PC-9 (cell line): ENCODE data around the gene SERPINF2. TPM values are rescaled to one million over a fixed set of nuclear protein-coding genes. Genes with fewer than 3 reads are reported as not detected.
"Not testable (repeated sequence)": the region's sequence is repeated elsewhere in the genome, so short reads cannot be mapped to it uniquely, and the experiment has no call there.

Source experiments
- BruUV-seq: library from RNA; stranded (reverse); fragments of 400-500 nt; replicated peaks from 2 replicates; lab custom pipeline; 2021; lab: Mats Ljungman, UMichigan
- CTCF ChIA-PET: fragments of 300-600 bp; sonication (Branson Sonifier 250); formaldehyde crosslinking; loops from one replicate; lab custom pipeline; 2022; ENCODE audit warnings: antibody characterized with exemption; lab: Charles Lee
- POLR2A ChIA-PET: fragments of 300-600 bp; sonication (Branson Sonifier 250); formaldehyde crosslinking; loops from one replicate; lab custom pipeline; 2022; ENCODE audit warnings: antibody characterized with exemption; ENCODE audit not compliant: unreplicated experiment; lab: Charles Lee
- DNase-seq, 2 experiments: peaks; one replicate each; pipeline versions ENCODE4 v3.0.0 to v3.0.0-alpha.2; 2015 to 2022; ENCODE audit warnings: mixed read lengths in 1 of 2
- H2AFZ ChIP-seq: fragments of 200-600 bp; sonication (generic); 2 replicates; pipeline ENCODE4 v1.8.1; 2017; ENCODE audit warnings: antibody characterized with exemption
- H3F3A ChIP-seq: fragments of 200-600 bp; sonication (generic); 2 replicates; pipeline ENCODE4 v1.8.1; 2017; ENCODE audit warnings: antibody characterized with exemption, mild to moderate bottlenecking, low read depth; ENCODE audit not compliant: insufficient read depth
- H3K27ac ChIP-seq: fragments of 200-600 bp; sonication (generic); 2 replicates; pipeline ENCODE4 v1.6.1; 2016; ENCODE audit warnings: mixed run types
- H3K27me3 ChIP-seq: fragments of 200-600 bp; sonication (generic); 2 replicates; pipeline ENCODE4 v1.6.1; 2016; ENCODE audit warnings: low read depth, mixed run types; ENCODE audit not compliant: insufficient read depth
- H3K36me3 ChIP-seq: fragments of 200-600 bp; sonication (generic); 2 replicates; pipeline ENCODE4 v1.6.1; 2016; ENCODE audit warnings: low read depth, mixed run types
- H3K4me1 ChIP-seq: fragments of 200-600 bp; sonication (generic); replicated peaks from 2 replicates; pipeline ENCODE4 v1.6.1; 2016; ENCODE audit warnings: mixed run types; ENCODE audit not compliant: insufficient read depth
- H3K4me2 ChIP-seq: fragments of 200-600 bp; sonication (generic); 2 replicates; pipeline ENCODE4 v1.6.1; 2017; ENCODE audit warnings: mixed run types
- H3K4me3 ChIP-seq: fragments of 200-600 bp; sonication (generic); 2 replicates; pipeline ENCODE4 v1.6.1; 2016; ENCODE audit warnings: mixed run types
- H3K79me2 ChIP-seq: fragments of 200-600 bp; sonication (generic); 2 replicates; pipeline ENCODE4 v1.6.1; 2017; ENCODE audit warnings: low read depth, mixed run types
- H3K9me2 ChIP-seq: fragments of 200-600 bp; sonication (generic); 2 replicates; pipeline ENCODE4 v1.8.1; 2017; ENCODE audit warnings: mild to moderate bottlenecking; ENCODE audit not compliant: insufficient read depth
- H3K9me3 ChIP-seq: fragments of 200-600 bp; sonication (generic); 2 replicates; pipeline ENCODE4 v1.8.1; 2016; ENCODE audit warnings: low read depth; ENCODE audit not compliant: insufficient read depth
- H4K20me1 ChIP-seq: fragments of 200-600 bp; sonication (generic); 2 replicates; pipeline ENCODE4 v1.8.1; 2017; ENCODE audit not compliant: insufficient read depth
- EZH2 ChIP-seq: fragments of 200-600 bp; sonication (generic); IDR thresholded peaks from 2 replicates; pipeline ENCODE4 v1.8.0; 2017; ENCODE audit warnings: antibody characterized with exemption, low read depth
- intact Hi-C: fragments of 100-400 bp; cut with micrococcal nuclease; formaldehyde crosslinking; loops from one replicate; pipeline ENCODE4 v1.10.0; 2022; ENCODE audit not compliant: unreplicated experiment
- total RNA-seq: library from RNA; stranded (reverse); gene quantifications from 2 replicates; pipeline ENCODE4 v1.2.3, GENCODE V29; 2021
- TF ChIP-seq, protein P1 (sequence below): fragments of 200-600 bp; sonication (generic); conservative IDR thresholded peaks from 2 replicates; pipeline ENCODE4 v1.6.1; 2017; ENCODE audit warnings: mixed run types, antibody characterized with exemption, mild to moderate bottlenecking, moderate library complexity

Gene SERPINF2
- total RNA-seq, 1 experiment from 2014 or later = 9.5 TPM

DNA sequence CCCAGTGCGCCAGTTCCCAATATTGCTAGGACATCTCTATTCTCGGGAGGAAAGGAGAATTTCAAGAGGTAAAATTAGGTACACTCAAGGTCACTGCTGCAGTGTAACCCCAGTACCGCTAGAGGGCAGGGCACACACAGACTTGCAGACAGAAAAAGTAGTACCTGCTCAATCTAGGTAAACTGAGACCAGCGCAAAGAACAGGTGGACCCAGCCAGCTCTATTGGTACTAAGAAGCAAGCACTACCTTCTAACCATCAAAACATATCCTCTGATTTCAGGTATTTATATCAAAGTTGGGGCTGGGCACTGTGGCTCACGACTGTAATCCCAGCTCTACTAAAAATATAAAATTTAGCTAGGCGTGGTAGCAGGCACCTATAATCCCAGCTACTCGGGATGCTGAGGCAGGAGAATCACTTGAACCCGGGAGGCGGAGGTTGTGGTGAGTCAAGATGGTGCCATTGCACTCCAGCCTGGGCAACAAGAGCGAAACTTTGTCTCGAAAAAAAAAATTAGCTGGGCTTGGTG lies 21.8 kb upstream of the SERPINF2 start:
- peak in 1 of 2 experiments; percentile 59 for DNase-seq
- no peaks in the 10 kb centered on the region for H3K9me2 ChIP-seq
- H3K4me3 ChIP-seq = no peak overlapping the region
- POLR2A ChIA-PET = interaction anchor here (0.6 kb wide), 2 partner anchors 72 to 189 kb away, joined by 7 to 9 read pairs; no protein-coding TSS in a partner anchor
- no peaks in the 10 kb centered on the region for H3K27me3 ChIP-seq
- peaks cover 28% of the 10 kb centered on the region; the same call in 1 of the 2 replicates for H3F3A ChIP-seq
- no peaks in the 10 kb centered on the region for H3K9me3 ChIP-seq
- no peak overlapping the region for H2AFZ ChIP-seq
- H3K27ac ChIP-seq = no peak overlapping the region
- CTCF ChIA-PET = interaction anchor here (0.8 to 1.3 kb wide), 6 partner anchors 33 to 188 kb away, joined by 3 to 11 read pairs (median 6); no protein-coding TSS in a partner anchor
- H3K4me2 ChIP-seq = no peak overlapping the region
- intact Hi-C loops = loop anchor here (1.0 kb wide), 1 partner anchor 63 kb away; no protein-coding TSS in a partner anchor
- no peaks in the 10 kb centered on the region for H3K36me3 ChIP-seq
- no TSS peak for BruUV-seq
- H3K79me2 ChIP-seq = peaks cover 7% of the 10 kb centered on the region; the same call in 1 of the 2 replicates
- H3K4me1 ChIP-seq = peaks cover 16% of the 10 kb centered on the region
- no peaks in the 10 kb centered on the region for H4K20me1 ChIP-seq
- TF ChIP-seq, protein P1, sequence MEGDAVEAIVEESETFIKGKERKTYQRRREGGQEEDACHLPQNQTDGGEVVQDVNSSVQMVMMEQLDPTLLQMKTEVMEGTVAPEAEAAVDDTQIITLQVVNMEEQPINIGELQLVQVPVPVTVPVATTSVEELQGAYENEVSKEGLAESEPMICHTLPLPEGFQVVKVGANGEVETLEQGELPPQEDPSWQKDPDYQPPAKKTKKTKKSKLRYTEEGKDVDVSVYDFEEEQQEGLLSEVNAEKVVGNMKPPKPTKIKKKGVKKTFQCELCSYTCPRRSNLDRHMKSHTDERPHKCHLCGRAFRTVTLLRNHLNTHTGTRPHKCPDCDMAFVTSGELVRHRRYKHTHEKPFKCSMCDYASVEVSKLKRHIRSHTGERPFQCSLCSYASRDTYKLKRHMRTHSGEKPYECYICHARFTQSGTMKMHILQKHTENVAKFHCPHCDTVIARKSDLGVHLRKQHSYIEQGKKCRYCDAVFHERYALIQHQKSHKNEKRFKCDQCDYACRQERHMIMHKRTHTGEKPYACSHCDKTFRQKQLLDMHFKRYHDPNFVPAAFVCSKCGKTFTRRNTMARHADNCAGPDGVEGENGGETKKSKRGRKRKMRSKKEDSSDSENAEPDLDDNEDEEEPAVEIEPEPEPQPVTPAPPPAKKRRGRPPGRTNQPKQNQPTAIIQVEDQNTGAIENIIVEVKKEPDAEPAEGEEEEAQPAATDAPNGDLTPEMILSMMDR = peak; percentile 99
- no peak for TF ChIP-seq EZH2

DNA sequence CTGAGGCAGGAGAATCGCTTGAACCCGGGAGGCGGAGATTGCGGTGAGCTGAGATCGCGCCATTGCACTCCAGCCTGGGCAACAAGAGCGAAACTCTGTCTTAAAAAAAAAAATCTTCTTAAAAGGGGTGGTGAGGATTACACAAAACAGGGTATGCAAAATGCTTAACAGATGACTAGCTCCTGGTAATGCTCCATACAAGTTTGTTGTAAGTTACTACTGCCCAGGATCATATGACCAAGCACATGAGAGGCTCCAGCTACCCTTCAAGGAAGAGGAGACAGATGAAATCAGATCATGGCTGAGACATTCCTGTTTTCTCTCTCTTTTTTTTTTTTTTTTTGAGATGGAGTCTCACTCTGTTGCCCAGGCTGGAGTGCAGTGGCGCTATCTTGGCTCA lies 20.6 kb upstream of the SERPINF2 start:
- H3K27me3 ChIP-seq, H3K79me2 ChIP-seq, DNase-seq, H3K4me3 ChIP-seq, intact Hi-C loops, BruUV-seq, H3K36me3 ChIP-seq, H3K9me2 ChIP-seq, H4K20me1 ChIP-seq, H2AFZ ChIP-seq, H3K4me2 ChIP-seq, H3K9me3 ChIP-seq, H3K27ac ChIP-seq: not testable (repeated sequence)
- peaks cover 16% of the 10 kb centered on the region for H3K4me1 ChIP-seq
- CTCF ChIA-PET = interaction anchor here (0.7 to 1.3 kb wide), 4 partner anchors 66 to 117 kb away, joined by 3 to 6 read pairs (median 4); no protein-coding TSS in a partner anchor
- H3F3A ChIP-seq = peaks cover 24% of the 10 kb centered on the region; the same call in 1 of the 2 replicates
- POLR2A ChIA-PET = interaction anchor here (0.6 kb wide), 1 partner anchor 107 kb away, joined by 9 read pairs; no protein-coding TSS in a partner anchor

DNA sequence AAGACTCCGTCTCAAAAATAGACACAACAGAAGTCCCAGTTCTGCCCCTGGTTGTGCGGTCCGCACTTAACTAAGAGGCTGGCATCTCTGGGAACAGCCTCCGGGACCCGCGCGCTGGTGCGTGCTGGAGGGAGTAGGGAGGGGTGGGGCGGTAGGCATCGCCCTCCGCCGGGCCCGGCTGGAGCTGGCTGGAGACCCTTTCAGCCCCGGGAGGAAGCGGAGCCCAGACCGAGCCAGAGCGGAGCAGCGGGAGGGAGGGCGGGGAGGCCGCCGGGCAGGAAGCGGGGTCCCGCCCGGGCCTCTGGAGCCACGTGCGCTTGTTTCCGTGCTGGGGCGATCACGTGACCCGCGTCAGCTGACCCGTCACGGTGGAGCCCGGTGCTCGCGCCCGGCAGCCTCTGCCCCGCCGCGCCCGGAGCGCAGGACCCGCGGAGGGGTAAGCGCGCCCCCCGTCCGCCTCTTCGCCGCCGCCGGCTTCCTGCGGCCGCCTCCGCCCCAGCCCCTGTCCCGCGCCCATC lies 18.3 kb upstream of the SERPINF2 start, which contains the start of gene WDR81:
Gene WDR81, plus strand, starts transcription at position 354 of the 518 bp plus-strand sequence. CDS start 256 bp downstream, outside the sequence.
- POLR2A ChIA-PET = interaction anchor here (0.5 to 0.6 kb wide), 3 partner anchors 7 to 48 kb away, joined by 3 to 14 read pairs (median 3); no protein-coding TSS in a partner anchor
- Histone ChIP-seq H3F3A (peaks cover 11% of the 10 kb centered on the region; the same call in 1 of the 2 replicates), H2AFZ (peak within 1 kb of the TSS; percentile 90), H3K79me2 (peaks cover 7% of the 10 kb centered on the region; the same call in 1 of the 2 replicates), H4K20me1 (no peaks in the 10 kb centered on the region; the same call in 1 of the 2 replicates), H3K4me1 (peaks cover 5% of the 10 kb centered on the region; the same call in 1 of the 2 replicates), H3K9me2 (no peaks in the 10 kb centered on the region), H3K9me3 (no peaks in the 10 kb centered on the region), H3K27me3 (no peaks in the 10 kb centered on the region), H3K36me3 (no peaks in the 10 kb centered on the region), H3K4me3 (peak within 1 kb of the TSS; percentile 93), H3K27ac (0 out of 2 replicates have a peak within 1 kb of the TSS, but pooled peaks have one; percentile 38), H3K4me2 (peak within 1 kb of the TSS; percentile 98)
- DNase-seq = peak; percentile 53 to 85
- intact Hi-C loops = no loop called here
- no peak for TF ChIP-seq EZH2
- TF ChIP-seq, protein P1 = no peak
- CTCF ChIA-PET = no interaction called here
- no TSS peak for BruUV-seq
